Suprapubic skin (tissue), 4 donors: ENCODE measurements around the gene ID1.

Source experiments
- POLR2A ChIP-seq, 2 donors: fragments of 450-650 bp; IDR thresholded peaks; one replicate each; pipeline ENCODE4 v1.6.1; 2017; ENCODE audit warnings: antibody characterized with exemption in 2 of 2, mild to moderate bottlenecking in 2 of 2, moderate library complexity in 2 of 2
- POLR2AphosphoS5 ChIP-seq, 3 donors: sonication (generic); formaldehyde crosslinking; IDR thresholded peaks; one replicate each; pipeline ENCODE4 v1.6.1; 2017; ENCODE audit warnings: antibody characterized with exemption in 3 of 3
- TF ChIP-seq, protein P1 (sequence below), 2 donors: fragments of 200-600 bp in 1 of 2; fragments of 450-650 bp in 1 of 2; sonication (generic) in 1 of 2; IDR thresholded peaks; one replicate each; pipeline ENCODE4 v1.5.1; 2016 to 2019; ENCODE audit warnings: antibody characterized with exemption in 2 of 2, mild to moderate bottlenecking in 1 of 2, moderate library complexity in 1 of 2

DNA sequence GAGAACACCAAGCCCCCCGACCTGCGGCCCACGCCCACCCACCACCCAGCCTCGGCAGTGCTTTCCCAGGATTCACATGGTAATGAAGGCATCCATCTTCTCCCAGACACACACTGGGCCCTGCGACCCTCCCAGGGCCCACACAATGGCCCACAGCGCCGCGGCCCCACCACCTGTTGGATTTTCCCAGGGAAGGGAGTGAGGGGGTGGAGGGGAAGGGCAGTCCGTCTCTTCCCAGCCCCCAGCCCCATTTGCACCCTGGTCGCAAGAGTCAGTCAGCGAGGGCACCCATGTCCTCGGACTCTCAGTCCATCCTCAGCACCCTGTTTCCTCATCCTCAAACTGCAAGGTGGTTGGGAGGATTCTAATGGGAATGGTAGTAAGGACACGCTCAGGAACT is 23.7 kb upstream of the ID1 start:
- TF ChIP-seq, protein P1, sequence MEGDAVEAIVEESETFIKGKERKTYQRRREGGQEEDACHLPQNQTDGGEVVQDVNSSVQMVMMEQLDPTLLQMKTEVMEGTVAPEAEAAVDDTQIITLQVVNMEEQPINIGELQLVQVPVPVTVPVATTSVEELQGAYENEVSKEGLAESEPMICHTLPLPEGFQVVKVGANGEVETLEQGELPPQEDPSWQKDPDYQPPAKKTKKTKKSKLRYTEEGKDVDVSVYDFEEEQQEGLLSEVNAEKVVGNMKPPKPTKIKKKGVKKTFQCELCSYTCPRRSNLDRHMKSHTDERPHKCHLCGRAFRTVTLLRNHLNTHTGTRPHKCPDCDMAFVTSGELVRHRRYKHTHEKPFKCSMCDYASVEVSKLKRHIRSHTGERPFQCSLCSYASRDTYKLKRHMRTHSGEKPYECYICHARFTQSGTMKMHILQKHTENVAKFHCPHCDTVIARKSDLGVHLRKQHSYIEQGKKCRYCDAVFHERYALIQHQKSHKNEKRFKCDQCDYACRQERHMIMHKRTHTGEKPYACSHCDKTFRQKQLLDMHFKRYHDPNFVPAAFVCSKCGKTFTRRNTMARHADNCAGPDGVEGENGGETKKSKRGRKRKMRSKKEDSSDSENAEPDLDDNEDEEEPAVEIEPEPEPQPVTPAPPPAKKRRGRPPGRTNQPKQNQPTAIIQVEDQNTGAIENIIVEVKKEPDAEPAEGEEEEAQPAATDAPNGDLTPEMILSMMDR (IDR thresholded peaks at IDR 0.05) = no peak
- TF ChIP-seq POLR2A (IDR thresholded peaks at IDR 0.05) (no peak), POLR2AphosphoS5 (IDR thresholded peaks at IDR 0.05) (no peak)
